Liver (tissue), 3 donors: Measurements from ENCODE around the gene CRYZ.

ENCODE experiments used
- ATF3 ChIP-seq: IDR thresholded peaks from 2 replicates; pipeline ENCODE4 v1.6.1; 2016; ENCODE audit warnings: antibody characterized with exemption
- FOXA2 ChIP-seq: IDR thresholded peaks from 2 replicates; pipeline ENCODE4 v1.6.1; 2016; ENCODE audit warnings: antibody characterized with exemption
- HNF4A ChIP-seq, 2 donors: conservative IDR thresholded peaks; 2 replicates each; pipeline ENCODE4 v1.6.1; 2016; ENCODE audit warnings: antibody characterized with exemption in 2 of 2, mild to moderate bottlenecking in 2 of 2
- HNF4G ChIP-seq: IDR thresholded peaks from 2 replicates; pipeline ENCODE4 v1.6.1; 2016; ENCODE audit warnings: antibody characterized with exemption
- JUND ChIP-seq, 2 donors: IDR thresholded peaks; 2 replicates each; pipeline ENCODE4 v1.6.1; 2016; ENCODE audit warnings: antibody characterized with exemption in 2 of 2
- MAX ChIP-seq: IDR thresholded peaks from 2 replicates; pipeline ENCODE4 v1.6.1; 2016; ENCODE audit warnings: antibody characterized with exemption
- RAD21 ChIP-seq, 2 donors: IDR thresholded peaks; 2 replicates each; pipeline ENCODE4 v1.6.1; 2016; ENCODE audit warnings: antibody characterized with exemption in 2 of 2, mild to moderate bottlenecking in 2 of 2
- RXRA ChIP-seq, 2 donors: IDR thresholded peaks; 2 replicates each; pipeline ENCODE4 v1.6.1; 2017 to 2018; ENCODE audit warnings: antibody characterized with exemption in 2 of 2, mild to moderate bottlenecking in 1 of 2
- SP1 ChIP-seq: IDR thresholded peaks from 2 replicates; pipeline ENCODE4 v1.6.1; 2018; ENCODE audit warnings: antibody characterized with exemption, mild to moderate bottlenecking
- TAF1 ChIP-seq: conservative IDR thresholded peaks from 2 replicates; pipeline ENCODE4 v1.6.1; 2016; ENCODE audit warnings: antibody characterized with exemption, mild to moderate bottlenecking
- YY1 ChIP-seq: IDR thresholded peaks from 2 replicates; pipeline ENCODE4 v1.6.1; 2016; ENCODE audit warnings: antibody characterized with exemption, mild to moderate bottlenecking
- TF ChIP-seq, protein P1 (sequence below): fragments of 150-350 bp; IDR thresholded peaks from 2 replicates; pipeline ENCODE4 v1.5.1; 2017; ENCODE audit warnings: improper control_type of control experiment, low read depth, low read length; ENCODE audit not compliant: missing input control
- donor health status: healthy.
- donor health status: healthy.

DNA sequence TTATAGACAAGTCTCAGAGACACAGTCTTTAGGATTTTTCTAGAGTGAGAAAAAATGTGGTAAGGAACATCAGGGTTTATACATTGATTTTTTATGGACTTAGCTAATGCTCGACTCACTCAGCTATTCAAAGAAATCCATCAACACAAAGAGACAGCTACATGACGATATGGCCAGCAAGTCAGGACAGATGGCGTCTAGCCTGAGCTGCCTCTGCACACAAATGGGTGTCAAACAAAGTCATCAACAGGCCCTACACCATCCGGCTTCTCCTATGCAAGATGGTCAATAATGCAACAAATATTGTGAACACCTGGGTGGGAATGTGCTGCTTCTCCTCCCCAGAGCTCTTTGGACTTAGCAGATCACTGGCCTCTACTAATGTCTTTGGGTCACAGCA lies 45.9 kb downstream of the CRYZ start:
- TF ChIP-seq, protein P1, sequence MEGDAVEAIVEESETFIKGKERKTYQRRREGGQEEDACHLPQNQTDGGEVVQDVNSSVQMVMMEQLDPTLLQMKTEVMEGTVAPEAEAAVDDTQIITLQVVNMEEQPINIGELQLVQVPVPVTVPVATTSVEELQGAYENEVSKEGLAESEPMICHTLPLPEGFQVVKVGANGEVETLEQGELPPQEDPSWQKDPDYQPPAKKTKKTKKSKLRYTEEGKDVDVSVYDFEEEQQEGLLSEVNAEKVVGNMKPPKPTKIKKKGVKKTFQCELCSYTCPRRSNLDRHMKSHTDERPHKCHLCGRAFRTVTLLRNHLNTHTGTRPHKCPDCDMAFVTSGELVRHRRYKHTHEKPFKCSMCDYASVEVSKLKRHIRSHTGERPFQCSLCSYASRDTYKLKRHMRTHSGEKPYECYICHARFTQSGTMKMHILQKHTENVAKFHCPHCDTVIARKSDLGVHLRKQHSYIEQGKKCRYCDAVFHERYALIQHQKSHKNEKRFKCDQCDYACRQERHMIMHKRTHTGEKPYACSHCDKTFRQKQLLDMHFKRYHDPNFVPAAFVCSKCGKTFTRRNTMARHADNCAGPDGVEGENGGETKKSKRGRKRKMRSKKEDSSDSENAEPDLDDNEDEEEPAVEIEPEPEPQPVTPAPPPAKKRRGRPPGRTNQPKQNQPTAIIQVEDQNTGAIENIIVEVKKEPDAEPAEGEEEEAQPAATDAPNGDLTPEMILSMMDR: no peak
- TF ChIP-seq MAX: no peak
- TF ChIP-seq RAD21 (IDR thresholded peaks at IDR 0.05): no peak
- no peak for TF ChIP-seq JUND (IDR thresholded peaks at IDR 0.05)
- TF ChIP-seq HNF4G: no peak
- TF ChIP-seq YY1: no peak
- TF ChIP-seq FOXA2: no peak
- no peak for TF ChIP-seq TAF1
- TF ChIP-seq HNF4A (conservative IDR thresholded peaks at IDR 0.05): no peak
- TF ChIP-seq ATF3: no peak
- no peak for TF ChIP-seq RXRA (IDR thresholded peaks at IDR 0.05)
- no peak for TF ChIP-seq SP1
